NB4 (cell line): ENCODE results near the gene TNK2.

ENCODE experiments used
- CTCF ChIP-seq: IDR thresholded peaks from one replicate; pipeline ENCODE4 v1.5.1; 2012; ENCODE audit warnings: low read depth, low read length
- MYC ChIP-seq: IDR thresholded peaks from 2 replicates; pipeline ENCODE4 v1.6.1; 2011; ENCODE audit warnings: low read depth, low read length
- POLR2A ChIP-seq: IDR thresholded peaks from 2 replicates; pipeline ENCODE4 v1.6.1; 2011; ENCODE audit warnings: mild to moderate bottlenecking; ENCODE audit not compliant: insufficient read length; ENCODE audit errors: extremely low read depth

GRCh38 chr3:195921334-195921791 lies 13.0 kb upstream of the TNK2 start:
- TF ChIP-seq CTCF: no peak
- no peak for TF ChIP-seq POLR2A
- no peak for TF ChIP-seq MYC
